Islet precursor cell (in vitro differentiated cells): ENCODE results near the gene KRTAP17-1.
"Not testable (repeated sequence)": the region's sequence is repeated elsewhere in the genome, so short reads cannot be mapped to it uniquely, and the experiment has no call there.

ENCODE experiments used
- DNase-seq: peaks from one replicate; pipeline ENCODE4 v3.0.0-alpha.2; 2018

The KRTAP17-1 gene

DNA sequence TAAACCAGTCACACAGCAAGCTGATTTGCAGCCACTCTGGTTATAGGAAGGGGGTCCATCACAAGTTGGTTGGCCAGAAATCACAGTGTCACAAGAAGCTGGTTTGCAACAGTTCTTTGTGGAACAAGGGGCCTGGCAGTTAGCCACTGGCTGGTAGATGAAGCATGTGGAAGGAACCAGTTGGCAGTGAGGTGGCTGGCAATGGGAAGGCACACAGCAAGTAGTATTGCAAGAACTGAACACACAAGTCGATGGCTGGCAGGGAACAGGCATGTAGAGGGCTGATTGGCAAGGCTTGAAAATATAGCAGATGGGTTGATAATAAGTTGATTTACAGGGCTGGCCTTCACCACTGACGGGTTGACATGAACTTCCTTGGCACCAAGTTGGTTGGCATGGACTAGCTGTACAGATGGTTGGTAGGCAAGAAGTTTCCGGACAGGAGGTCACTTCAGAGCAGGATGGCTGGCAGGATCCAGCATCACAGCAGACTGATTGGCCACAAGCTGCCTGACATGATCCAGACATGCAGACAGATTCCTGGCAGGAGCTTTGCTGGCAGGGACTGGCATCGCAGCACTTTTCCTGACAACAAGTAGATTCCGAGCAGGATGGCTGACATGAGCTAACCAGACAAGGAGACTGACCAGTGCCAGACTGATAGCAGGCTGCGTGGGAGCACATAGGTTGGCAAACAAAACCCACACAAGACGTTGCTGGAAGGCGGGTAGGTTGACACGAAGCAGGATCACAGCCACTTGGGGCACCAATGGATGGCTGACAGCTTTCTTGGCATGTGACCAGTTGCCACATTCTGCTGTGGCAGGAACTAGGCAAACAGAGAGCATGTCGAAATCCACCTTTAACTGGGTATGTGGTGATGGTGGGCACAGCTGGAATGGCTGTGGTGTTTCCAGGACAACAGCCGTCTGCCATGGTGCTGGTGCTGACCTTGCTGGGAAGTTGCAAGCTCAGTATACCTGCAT lies 13.3 kb downstream of the KRTAP17-1 start, which contains the start of gene KRTAP29-1:
KRTAP29-1 (minus strand) TSS at position 936 of the 986 bp plus-strand sequence; CDS start at position 936, 0 bp downstream.
- DNase-seq = no peak

- DNase-seq = no peak
Observed at GRCh38 chr17:41301204-41301790, 14.2 kb downstream of the KRTAP17-1 start.

DNA sequence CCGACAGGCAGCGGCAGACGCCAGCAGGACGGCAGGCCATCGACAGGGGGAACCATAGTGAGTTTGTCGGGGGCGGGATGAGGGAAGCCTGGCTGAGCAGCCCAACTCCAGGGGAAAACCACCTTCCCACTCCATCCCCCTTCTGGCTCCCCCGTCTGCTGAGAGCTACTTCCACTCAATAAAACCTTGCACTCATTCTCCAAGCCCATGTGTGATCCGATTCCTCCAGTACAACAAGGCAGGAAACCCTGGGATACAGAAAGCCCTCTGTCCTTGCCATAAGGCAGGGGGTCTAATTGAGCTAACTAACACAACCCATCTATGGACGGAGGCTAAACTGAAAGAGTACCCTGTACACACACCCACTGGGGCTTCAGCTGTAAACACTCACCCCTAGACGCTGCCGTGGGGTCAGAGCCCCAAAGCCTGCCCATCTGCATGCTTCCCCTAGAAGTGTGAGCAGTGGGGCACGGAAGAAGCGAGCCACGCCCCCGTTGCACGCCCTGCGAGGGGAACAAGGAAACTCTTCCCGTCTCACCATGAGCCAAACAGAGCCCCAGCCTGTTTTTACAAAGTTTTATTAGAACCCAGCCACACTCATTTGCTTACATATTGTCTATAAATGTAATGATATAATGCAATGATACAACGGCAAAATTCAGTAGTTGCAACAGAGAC lies 16.9 kb downstream of the KRTAP17-1 start:
- DNase-seq = no peak

- DNase-seq = no peak
Observed at GRCh38 chr17:41296846-41297245, 18.7 kb downstream of the KRTAP17-1 start.

GRCh38 chr17:41294016-41294415 lies 21.5 kb downstream of the KRTAP17-1 start:
- no peak for DNase-seq

DNA sequence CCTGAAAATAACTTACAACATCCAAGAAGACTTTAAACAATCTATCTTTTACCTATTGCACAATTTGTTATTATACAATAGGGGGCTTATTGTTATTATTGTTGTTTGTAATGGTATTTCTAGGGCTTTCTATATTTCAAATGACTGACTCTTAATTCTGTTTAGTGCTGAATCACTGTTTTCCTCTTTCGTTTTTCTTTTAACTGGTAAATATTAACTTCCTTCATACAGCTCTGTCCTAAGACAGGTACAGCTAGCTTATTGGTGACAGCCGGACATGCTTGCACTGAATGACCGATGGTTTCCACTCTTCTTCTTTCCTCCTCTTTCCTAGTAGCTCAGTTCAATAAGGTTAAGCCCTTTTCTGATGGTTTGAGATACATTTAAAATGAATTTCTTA lies 28.5 kb downstream of the KRTAP17-1 start:
- DNase-seq = no peak

DNA sequence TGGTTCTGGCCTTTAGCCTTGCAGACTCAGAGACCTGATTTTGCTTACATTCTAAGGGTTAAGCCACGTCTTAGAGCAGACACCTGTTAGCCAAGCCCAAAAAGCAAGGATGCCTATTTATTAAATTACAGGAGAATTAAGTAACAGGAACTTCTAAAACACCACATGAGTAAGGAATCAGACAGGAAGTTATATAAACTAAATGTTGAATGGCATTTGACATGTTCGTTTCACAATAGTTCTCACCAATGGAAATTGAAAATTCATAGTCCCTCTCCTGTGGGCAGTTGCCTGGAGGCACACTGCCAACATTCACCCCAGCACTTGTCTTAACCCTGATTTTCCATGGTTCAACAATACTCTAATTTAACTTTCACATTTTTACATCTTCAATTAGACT lies 31.0 kb downstream of the KRTAP17-1 start:
- no peak for DNase-seq

DNA sequence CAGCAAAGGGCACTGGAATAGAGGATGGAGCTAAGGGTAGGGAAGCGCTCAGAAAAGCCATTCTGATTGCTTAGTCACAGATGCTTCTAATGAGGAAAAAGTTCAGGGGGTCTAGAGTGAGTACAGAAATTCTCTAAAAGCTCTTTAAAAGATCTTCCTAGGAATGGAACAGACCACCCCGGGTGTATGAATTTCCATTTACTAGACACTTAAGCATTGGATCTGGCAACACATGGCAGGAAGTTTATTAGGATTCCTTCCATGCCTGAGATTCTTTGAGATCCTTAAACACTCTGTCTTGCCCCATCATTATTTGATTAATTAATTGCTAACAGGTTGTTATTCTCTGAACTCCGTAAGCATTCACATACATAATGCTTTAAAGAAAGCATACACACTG lies 31.5 kb downstream of the KRTAP17-1 start:
- peak; percentile 66 for DNase-seq

DNA sequence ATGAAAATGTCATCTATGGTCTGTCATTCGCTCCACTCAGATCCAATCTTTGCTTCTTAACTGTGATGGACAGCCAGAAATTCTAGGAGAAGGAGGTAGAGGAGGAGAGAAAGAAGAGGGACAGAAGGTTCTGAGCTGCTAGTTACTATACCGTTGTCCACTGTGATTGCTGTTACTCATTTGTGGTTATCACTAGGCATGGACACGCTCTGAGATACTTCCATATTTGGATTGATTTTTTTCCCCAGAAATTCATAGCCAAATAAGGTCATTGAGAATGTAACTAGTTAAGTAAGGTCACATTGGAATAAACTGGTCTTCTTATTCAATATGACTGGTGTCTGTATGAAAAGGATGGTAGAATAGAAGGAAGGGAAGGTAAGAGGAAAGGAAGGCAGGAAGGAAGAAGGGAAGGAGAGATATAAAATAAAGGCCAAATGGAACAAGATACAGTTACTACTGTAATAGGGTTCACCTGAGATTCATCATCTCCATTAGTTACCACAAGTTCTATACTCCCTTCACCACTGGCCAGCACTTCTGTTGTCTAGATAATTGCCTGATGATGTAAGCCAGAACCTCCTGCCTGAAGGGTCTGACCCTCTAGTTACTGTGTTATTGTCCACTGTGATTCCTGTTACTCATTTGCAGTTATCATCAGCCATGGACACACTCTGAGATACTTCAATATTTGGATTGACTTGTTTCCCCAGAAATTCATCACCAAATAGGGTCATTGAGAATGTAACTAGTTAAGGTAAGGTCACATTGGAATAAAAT lies 37.1 kb downstream of the KRTAP17-1 start:
- DNase-seq = no peak

DNA sequence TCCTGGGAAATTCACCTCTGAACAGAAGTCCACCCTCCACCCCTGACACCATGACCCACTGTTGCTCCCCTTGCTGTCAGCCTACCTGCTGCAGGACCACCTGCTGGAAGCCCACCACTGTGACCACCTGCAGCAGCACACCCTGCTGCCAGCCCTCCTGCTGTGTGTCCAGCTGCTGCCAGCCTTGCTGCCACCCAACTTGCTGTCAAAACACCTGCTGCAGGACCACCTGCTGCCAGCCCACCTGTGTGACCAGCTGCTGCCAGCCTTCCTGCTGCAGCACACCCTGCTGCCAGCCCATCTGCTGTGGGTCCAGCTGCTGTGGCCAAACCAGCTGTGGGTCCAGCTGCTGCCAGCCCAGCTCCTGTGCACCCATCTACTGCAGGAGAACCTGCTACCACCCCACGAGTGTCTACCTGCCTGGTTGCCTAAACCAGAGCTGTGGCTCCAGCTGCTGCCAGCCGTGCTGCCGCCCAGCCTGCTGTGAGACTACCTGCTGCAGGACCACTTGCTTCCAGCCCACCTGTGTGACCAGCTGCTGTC lies 39.8 kb downstream of the KRTAP17-1 start, which contains the start of gene KRTAP9-7:
KRTAP9-7 (plus strand) TSS at position 51 of the 543 bp plus-strand sequence; CDS start at position 51, 0 bp downstream.
- DNase-seq = not testable (repeated sequence)

DNA sequence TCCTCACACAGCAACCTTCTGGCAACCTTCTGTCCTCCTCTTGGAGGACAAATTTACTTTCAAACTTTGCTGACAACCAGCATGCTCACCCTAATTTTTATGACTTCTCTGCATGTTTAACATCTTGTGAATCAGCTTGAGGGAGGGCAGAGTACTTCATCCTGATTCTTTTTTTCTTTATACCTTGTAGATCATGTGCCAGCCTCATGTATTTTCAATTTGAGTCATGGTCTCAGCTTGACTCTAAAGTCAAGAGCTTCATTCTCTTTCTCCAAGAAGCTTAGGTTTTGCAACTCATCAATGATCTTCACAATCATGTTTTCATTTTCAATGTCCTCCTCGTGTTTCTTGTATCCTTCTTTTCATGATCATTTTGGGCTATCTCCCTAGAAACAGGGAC lies 43.7 kb downstream of the KRTAP17-1 start:
- DNase-seq = no peak

GRCh38 chr17:41271323-41271722 lies 44.2 kb downstream of the KRTAP17-1 start:
- not testable (repeated sequence) for DNase-seq

- no peak for DNase-seq
Observed at GRCh38 chr17:41267711-41268110, 47.8 kb downstream of the KRTAP17-1 start.

DNA sequence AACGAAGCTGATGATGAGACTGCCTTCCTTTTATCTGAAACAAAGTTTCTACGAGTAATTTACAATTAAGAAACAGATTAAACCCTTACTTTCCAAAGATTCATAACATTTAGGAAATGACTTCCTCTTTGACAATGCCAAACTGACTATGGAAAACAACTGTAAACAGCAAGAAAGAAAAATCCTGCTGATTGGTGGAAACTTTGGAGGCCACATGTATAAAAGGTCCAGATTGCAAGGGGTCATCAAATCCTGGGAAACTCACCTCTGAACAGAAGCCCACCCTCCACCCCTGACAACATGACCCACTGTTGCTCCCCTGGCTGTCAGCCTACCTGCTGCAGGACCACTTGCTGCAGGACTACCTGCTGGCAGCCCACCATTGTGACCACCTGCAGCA lies 50.4 kb downstream of the KRTAP17-1 start, which contains the start of gene KRTAP9-6:
KRTAP9-6 (plus strand) TSS at position 301 of the 400 bp plus-strand sequence; CDS start at position 301, 0 bp downstream.
- no peak for DNase-seq
